ENCODE data around the gene RAB9A.
"Not testable (repeated sequence)": the region's sequence is repeated elsewhere in the genome, so short reads cannot be mapped to it uniquely, and the experiment has no call there.

The RAB9A gene, protein sequence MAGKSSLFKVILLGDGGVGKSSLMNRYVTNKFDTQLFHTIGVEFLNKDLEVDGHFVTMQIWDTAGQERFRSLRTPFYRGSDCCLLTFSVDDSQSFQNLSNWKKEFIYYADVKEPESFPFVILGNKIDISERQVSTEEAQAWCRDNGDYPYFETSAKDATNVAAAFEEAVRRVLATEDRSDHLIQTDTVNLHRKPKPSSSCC

DNA sequence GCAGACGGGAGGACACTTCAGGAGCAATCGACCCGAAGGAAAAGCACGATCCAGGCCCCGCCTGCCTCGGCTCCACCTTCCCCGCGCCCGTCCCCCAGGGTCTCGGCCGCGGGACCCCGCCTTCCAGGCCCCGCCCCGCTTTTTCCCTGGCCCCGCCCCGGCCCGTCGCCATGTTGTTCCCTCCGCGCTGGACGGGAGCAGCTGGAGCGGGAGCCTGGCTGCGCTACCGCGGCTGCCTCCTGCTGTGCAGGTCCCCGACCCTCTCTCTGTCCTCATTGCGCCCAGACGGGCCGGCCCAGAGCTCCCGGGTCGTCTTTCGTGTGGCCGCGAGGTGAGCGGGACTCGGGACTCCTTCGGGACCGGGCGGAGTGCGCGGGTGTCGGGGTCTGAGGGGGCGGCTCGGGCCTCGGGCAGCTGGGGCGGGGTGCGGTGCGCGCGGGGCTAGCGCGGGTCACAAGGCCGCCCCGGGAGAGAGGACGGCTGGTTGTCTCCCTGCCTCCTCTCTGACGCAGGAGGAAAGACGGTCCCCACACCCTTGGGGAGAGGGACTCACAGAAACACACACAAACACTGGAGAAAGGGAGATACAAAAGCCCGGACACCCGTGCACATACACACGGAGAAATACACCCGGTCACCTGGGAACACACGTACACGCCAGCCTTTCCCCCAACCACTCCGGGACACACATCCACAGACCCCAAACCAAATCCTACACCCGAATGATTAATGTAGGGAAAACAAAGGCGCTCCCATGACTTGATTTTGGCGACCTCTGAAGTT is at the start of gene RAB9A:
Gene RAB9A, plus strand, starts transcription at position 171 of the 783 bp plus-strand sequence. CDS start 19,619 bp downstream, outside the sequence.
- DNase-seq: peak; percentile 28 to 72

DNA sequence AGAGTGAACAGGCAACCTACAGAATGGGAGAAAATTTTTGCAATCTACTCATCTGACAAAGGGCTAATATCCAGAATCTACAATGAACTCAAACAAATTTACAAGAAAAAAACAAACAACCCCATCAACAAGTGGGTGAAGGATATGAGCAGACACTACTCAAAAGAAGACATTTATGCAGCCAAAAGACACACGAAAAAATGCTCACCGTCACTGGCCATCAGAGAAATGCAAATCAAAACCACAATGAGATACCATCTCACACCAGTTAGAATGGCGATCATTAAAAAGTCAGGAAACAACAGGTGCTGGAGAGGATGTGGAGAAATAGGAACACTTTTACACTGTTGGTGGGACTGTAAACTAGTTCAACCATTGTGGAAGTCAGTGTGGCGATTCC is 47.2 kb upstream of the RAB9A start:
- DNase-seq: not testable (repeated sequence)

DNA sequence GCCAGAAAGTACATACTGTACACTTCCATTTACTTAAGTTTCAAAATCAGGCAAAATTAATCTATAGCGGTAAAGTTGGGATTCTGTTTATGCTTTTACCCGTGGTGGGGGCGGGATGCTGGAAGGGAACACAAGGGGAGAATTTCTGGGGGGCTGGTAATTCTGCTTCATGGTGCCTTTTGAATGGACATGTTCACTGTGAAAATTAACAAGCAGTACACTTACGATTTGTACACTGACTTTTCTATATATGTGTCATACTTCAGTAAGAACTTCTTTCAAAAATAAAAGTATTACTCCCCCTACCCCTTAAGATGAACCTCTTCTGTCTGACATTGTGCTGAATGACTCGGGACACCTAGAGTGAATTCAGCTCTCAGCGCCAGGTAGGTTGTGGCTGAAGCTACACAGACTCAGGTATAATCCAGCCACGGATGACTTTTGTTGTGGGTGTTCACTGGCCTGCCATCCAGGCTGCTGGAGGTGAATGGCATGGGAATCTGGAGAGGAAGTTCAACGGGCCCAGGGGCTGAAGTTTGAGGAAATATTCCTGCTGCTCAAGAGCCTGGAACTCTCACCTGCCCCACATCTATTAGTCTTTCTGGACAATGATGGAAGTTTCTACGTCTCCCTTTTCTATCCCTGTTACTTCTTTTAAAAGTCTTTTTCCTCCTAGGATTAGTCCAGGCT is 43.3 kb upstream of the RAB9A start:
- DNase-seq: no peak

DNA sequence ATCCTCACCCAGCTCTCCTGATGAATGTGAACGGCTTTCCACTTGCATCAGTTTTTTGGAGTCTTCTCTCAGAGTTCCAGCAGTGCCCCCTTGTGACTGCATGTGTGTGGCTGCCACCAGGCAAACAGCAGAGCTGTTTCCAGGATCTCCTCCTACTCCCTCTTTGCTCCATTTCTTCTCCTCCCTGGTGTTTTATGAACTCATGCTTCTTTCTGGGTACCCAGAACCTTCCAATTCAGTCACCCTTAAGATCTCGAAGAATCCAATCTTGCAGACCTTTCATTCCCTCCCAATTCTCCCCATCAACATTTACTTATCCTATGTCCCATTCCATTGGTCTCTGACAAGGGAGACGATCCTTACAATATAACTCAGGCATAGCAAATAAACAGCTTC is 42.8 kb upstream of the RAB9A start:
- DNase-seq: peak in 1 of 2 experiments; percentile 8

DNA sequence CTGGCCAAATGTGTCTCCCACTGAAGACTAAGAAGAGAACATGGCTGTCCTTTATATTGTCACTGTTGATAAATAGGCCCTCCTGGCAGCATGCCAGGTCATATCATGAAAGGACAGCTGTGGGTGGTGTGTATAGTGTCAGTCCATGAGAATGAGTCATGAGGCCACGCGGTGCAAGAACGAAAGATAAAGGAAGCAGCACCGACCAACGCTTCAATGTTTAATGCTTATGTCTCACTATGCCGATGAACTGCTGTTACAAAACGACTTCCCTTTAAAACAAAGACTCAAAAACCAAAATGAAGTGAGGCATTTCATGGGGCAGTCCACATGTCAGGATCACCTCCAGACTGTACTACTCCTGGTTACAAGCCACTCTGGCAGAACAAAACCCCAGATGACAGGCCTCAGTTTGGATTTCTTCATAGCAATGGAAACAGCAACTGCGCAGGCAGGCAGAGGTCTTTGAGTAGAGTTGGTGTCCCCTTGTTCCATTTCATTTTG is 41.2 kb upstream of the RAB9A start:
- DNase-seq: no peak

DNA sequence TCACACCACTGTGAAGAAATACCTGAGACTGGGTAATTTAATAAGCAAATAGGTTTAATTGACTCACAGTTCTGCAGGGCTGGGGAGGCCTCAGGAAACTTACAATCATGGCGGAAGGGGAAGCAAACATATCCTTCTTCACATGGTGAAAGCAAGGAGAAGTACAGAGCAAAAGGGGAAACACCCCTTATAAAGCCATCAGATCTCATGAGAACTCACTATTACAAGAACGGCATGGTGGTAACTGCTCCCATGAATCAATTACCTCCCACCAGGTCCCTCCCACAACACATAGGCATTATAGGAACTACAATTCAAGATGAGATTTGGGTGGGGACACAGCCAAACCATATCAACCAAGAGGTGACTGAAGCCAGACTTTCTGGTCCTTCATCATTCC is 40.6 kb upstream of the RAB9A start:
- not testable (repeated sequence) for DNase-seq

DNA sequence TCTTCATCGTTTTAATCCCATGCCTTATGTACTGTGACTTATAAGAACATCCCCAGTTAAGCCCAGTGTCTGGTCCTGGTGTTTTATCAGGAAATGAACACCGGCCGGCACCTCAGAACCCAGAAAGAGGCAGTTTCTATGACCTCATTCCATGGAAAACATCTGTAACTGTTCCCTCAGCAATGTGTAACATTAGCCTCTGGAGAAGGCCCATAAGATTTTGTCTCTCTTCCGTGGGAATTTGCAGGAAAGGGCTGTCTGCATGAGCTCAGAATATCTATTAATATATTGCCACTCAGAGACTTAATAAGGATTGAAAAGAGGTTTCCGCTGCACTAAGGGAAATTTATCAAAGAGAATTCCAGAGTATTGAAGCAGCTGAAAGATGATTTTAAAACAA is 39.1 kb upstream of the RAB9A start:
- DNase-seq: no peak

DNA sequence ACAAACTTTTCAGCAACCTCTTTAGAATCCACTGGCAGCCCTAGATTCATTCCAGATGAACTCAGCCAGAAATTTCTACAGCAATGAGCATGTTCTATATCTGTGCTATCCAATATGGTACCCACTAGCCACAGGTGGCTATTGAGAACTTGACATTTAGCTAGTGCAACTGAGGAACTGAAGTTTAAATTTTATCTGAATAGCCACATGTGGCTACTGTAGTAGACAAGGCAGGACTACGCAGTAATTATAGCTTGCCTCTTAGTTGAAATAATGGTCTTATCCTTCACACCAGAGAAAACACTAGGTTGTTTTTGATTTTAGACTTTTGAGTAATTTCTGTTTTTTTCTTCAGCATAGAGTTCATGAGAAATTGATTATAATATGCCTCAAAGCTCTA is 38.6 kb upstream of the RAB9A start:
- DNase-seq: no peak

DNA sequence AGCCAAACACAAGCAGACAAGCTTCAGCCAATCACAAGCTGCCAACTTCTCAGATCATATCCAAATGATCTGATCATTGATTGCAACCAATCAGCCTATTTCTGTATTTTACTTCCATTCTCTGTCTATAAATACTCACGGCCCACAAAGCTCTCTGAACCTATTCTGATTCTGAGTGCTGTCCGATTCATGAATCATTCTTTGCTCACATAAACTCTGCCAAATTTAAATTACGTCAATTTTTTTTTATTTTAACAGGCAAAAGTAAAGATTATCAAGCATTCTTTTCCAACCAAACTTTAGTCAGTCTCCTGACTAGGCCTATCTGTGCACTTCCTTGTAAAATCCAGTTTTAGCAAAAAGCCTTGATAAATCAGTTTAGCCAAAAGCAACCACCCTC is 37.8 kb upstream of the RAB9A start:
- no peak for DNase-seq

DNA sequence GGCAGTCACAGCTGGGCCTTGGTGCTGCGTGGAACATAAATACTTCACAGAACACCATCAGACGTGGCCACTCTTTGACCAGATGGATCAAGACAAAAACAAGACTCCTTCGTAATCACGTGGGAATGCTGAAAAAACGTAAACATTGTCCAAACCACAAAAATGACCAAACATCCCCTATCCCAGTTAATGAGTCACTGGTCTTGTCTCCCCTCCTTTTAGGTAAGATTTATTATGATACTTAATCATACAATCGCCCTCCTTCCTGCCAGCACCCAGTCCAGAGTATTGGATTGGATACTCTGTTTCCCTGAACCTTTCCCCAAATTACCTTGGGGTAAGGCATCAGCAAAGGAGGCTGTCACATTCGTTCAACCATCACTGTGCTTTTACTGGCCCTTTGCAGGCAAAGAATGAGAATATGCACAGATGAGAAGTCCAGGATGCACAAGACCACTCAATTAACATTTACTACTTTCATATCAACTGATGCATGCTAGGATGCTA is 36.6 kb upstream of the RAB9A start:
- no peak for DNase-seq

DNA sequence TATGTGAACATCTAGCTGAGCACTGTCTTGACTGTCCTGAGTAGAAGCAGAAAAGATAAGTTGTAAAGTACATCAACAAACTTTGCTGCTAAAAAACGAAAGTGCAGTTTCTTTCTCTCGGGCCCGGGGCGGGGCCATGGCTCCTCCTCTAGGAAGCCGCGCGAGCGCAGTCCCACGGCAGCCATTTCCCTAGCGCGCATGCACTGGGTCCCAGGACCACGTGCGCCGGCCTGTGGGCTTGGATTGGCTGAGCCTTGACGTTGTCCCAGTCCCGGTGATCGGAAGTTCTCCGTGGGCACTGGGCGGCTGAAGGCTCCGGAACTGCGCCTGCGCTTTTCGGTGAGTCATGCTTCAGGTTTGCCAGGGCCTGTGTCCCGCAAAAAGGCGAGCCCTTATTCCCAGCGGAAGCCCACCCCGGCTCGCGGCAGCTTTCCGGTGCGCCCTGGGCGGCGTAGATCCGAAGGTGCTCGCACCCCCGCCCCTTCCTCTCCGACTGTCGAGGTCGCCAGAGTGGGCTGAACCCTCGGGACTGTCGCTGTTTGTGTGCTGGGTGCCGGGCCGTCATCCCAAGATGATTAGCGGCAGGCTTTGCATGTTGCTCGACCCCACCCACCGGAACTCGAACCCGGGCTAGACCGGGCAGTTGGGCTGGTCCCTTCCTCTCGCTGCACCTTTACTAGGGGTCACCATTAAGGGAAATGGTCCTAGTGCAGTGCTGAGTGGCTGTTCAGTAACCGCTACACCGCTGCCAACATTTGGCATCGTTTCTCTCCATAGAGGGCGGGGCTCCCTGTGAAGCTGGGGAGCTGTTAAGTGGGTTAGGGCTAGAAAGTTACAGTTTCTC is 35.9 kb upstream of the RAB9A start, which contains the start of gene TCEANC:
Gene TCEANC, plus strand, starts transcription at position 292 of the 844 bp plus-strand sequence. CDS start 9,368 bp downstream, outside the sequence.
- peak; percentile 64 to 82 for DNase-seq

DNA sequence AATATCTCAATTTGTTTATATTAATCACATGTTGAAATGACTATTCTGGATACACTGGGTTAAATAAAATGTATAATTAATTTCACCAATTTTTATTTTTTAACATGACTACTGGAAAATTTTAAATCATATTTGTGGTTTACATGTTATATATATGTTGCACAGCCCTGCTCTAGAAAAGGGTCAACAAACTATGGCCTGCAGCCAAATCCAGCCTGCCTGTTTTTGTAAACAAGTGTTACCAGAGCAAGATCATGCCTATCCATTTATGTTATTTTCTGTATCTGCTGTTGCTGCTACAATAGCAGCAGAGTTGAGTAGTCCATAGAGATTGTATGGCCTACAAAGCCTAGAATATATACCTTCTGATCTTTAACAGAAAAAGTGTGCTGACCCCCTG is 34.8 kb upstream of the RAB9A start:
- DNase-seq: no peak

DNA sequence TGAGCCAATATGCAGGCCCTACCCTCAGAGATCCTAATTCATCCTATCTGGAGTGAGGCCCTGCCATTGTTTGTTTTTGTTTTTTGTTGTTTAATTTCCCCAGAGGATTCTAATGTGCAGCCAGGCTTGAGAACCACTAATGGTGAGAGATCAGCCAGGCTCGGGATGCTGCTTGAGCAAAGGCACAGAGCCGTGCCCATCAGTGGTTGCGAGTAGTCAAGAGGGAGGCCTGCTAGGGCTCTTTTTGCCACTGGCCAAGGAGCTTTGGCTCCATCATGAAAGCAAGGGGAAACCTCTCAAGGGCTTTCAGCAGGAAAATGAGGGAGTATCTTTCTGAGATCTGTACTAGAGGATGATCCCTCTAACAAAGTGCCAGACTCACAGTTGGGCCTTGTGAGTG is 33.3 kb upstream of the RAB9A start:
- no peak for DNase-seq

DNA sequence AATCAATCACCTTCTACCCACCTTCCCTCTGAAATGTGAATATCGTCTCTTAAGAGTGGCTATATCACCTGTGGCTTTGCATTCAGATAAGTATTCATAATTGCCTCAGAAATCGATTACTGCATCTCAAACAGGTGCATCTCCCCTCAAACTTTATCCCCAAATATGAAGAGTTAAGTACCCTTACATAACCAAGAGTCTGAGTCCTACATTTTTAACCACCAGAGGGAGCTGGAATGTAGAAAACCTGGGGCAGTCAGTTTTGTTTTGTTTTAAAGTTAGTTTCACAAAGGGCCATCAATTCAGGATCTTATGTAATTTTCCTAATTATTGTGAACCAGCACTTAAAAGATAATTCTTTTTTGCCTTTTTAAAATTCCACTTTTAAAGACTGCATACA is 30.3 kb upstream of the RAB9A start:
- no peak for DNase-seq

DNA sequence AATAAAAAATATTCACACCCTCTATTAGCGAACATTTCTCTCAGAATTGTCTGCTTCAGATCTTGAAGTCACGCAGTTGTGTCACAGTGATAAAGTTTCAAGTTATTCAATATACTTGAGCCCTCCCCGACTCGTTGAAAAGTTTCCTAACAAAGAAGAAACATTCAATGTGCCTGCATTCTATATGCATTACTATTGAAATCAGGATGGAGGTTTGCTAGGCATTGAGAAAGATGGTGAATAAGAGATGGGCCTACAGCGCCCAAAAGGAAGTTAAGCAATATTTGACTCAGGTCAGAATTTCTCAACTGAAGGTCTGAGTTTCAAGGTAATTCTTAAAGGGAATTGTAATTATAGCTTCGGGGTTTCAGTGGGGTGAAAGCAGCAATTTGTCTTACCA is 29.9 kb upstream of the RAB9A start:
- DNase-seq: no peak

DNA sequence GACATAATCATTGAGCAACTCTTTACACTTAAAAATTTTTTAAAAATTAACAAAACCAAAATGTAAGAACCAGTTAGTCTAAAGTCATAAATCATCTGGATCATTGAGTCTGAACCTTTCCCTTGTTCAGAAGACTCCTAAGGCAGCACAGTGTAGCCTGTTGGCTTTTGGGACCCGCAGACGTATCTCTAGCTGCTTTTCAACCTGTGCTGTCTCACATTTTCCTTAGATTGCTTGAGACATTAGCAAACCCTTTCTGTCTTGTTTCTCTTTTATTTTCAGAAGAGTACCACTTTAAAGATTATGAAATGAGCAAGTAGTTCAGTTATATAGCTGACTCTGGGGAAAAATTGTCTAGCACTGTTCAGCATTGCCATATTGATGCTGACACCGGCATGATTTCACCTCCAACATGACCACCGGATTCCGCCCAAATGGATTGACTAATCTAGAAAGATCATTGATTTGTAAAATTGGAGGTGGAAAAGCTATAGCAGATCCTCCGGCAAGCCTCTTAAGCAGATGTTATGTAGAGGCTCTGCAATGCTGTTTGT is 27.1 kb upstream of the RAB9A start:
- DNase-seq: no peak

DNA sequence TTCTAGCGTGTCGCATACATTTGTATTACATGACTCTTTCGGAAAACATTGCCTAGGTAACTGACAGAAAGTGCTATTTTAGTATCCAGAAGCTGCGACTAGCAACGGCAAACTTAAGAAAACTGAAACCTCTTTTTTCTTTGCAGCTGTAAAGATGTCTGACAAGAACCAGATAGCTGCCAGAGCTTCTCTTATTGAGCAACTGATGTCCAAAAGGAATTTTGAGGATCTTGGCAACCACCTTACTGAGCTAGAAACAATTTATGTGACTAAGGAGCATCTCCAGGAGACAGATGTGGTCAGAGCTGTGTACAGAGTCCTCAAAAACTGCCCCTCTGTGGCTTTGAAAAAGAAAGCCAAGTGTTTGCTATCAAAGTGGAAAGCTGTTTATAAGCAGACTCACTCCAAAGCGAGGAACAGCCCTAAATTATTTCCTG is 26.6 kb upstream of the RAB9A start:
- DNase-seq: no peak

DNA sequence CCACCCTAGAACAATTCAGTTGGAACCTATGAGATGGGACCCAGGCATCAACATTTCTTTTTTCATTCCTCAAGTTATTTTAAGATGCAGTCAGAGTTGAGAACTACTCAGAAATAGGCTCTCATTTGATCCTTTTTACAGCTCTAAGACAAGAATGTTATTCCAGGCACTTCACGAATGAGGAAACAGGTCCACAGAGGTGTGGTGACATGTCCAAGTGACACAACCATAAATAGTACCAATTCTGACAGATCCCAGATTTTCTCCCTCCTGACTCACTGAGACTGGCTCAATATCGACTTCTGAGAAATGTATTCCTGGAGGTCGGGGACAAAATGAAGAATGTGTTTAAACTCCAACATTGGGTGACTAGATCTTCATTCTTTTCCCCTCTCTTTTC is 24.9 kb upstream of the RAB9A start:
- no peak for DNase-seq

DNA sequence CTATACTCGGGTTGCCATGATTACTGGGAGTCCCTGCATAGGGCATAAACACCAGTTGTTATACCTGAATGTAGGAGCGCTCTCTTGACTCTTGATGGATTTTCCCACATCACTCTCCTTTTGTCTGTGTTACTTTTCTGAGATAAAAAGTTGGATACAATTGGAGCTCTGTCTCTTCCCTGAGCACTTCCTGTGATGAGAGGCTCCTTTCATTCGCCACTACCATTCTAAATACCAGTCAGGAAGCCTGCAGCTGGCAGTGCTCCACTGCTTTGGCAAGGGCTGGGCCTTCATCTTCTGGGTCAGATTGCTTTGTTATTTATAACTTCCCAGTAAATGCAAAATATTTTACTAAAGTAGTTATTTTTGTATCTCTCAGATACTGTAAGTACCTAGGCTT is 22.1 kb upstream of the RAB9A start:
- DNase-seq: no peak

DNA sequence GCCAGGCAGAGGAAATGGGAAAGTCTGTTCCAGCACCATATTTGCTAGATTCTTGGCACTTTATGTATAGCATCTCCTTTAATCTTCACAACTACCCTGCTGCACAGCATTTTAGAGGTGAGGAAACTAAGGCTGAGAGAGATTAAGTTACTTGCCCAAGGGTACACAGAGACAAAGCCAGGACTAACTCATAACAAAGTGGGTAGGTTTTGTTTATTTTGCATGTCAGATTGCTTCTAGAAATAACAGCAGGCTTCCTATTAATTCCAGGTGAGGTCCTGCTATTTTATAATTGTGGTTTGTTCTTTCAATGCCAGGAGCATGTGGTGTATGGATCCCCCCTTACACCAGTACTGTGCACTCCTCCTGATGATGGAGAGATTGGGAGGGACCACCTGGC is 21.0 kb upstream of the RAB9A start:
- DNase-seq: no peak

DNA sequence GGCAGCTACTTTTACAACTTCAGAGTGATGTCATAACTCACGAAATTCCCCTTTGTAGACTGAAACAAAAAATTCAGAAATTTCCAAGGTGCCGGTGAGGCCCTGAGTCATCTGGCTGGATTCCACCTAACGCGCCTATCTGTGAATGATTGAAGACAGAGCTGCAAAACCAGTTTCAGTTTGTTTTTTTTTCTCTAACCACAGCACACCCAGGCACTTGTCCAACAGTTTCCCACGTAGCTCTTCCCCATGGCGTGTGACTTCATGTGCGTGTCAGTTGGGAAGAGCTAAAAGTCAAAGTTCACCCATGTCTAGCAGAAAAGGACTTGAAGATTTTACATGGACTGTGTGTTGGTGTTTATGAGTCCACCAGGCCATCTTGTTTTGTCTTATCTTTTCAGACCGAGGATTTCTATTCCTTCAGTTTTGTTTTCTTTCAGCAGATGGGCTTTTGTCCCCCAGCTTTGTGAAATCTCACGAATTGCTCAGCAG is 19.6 kb upstream of the RAB9A start:
- no peak for DNase-seq

DNA sequence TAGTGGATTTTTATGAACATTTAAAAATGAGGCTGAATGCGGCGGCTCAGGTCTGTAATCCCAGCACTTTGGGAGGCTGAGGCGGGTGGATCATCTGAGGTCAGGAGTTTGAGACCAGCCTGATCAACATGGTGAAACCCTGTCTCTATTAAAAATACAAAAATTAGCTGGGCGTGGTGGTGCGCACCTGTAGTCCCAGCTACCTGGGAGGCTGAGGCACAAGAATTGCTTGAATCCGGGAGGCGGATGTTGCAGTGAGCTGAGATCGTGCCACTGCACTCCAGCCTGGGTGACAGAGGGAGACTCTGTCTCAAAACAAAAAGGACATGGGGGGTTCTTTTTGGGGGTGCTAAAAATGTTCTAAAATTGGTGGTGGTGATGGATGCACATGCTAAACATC is 19.2 kb upstream of the RAB9A start:
- DNase-seq: not testable (repeated sequence)

All from NCI-H187 (cell line).